Measurements from ENCODE around the gene SLC4A3. TPM values are rescaled to one million over a fixed set of nuclear protein-coding genes. Genes with fewer than 3 reads are reported as not detected.
"Not testable (repeated sequence)": the region's sequence is repeated elsewhere in the genome, so short reads cannot be mapped to it uniquely, and the experiment has no call there.

SLC4A3 gene
- total and polyA plus RNA-seq, 2 donors from 2014 or later, result 4.9 to 5.2 TPM

GRCh38 chr2:219679571-219679970 lies 52.1 kb downstream of the SLC4A3 start:
- Histone ChIP-seq H3K4me1 (ENCODE audit: control insufficient read depth in 2 of 3, insufficient read depth in 2 of 3, low read depth in 1 of 3, low read length in 3 of 3) (no peaks in the 10 kb centered on the region), H3K4me3 (ENCODE audit: low read length in 3 of 3) (no peak overlapping the region), H3K9ac (ENCODE audit: low read length in 3 of 3) (no peak overlapping the region), H3K27me3 (ENCODE audit: control insufficient read depth, insufficient read depth, low read length) (no peaks in the 10 kb centered on the region), H3K36me3 (ENCODE audit: control insufficient read depth in 2 of 3, insufficient read depth in 3 of 3, low read length in 3 of 3) (no peaks in the 10 kb centered on the region), H3K27ac (ENCODE audit: low read depth in 2 of 2, low read length in 2 of 2) (no peak overlapping the region), H3K9me3 (ENCODE audit: control insufficient read depth in 2 of 3, insufficient read depth in 1 of 3, low read length in 3 of 3) (peaks cover 0 to 7% (median 0%) of the 10 kb centered on the region in 3 donors)
- intact Hi-C loops (cut with DNase I), result no loop called here
- no peak for TF ChIP-seq CTCF (IDR thresholded peaks at IDR 0.05; ENCODE audit: borderline replicate concordance, extremely low read depth, insufficient read depth)
- DNase-seq (peak in 1 of 5 donors; percentile 11), FAIRE-seq (no peak)

- Histone ChIP-seq H3K36me3 (ENCODE audit: control insufficient read depth in 2 of 3, insufficient read depth in 3 of 3, low read length in 3 of 3) (no peaks in the 10 kb centered on the region), H3K4me1 (ENCODE audit: control insufficient read depth in 2 of 3, insufficient read depth in 2 of 3, low read depth in 1 of 3, low read length in 3 of 3) (peaks cover 0 to 5% (median 0%) of the 10 kb centered on the region in 3 donors), H3K27ac (ENCODE audit: low read depth in 2 of 2, low read length in 2 of 2) (no peak overlapping the region), H3K27me3 (ENCODE audit: control insufficient read depth, insufficient read depth, low read length) (no peaks in the 10 kb centered on the region), H3K9ac (ENCODE audit: low read length in 3 of 3) (no peak overlapping the region), H3K9me3 (ENCODE audit: control insufficient read depth in 2 of 3, insufficient read depth in 1 of 3, low read length in 3 of 3) (peaks cover 0 to 7% (median 0%) of the 10 kb centered on the region in 3 donors), H3K4me3 (ENCODE audit: low read length in 3 of 3) (no peak overlapping the region)
- no peak for FAIRE-seq
- intact Hi-C loops (cut with DNase I), result no loop called here
- peak in 1 of 5 donors; percentile 19 for DNase-seq
- TF ChIP-seq CTCF (IDR thresholded peaks at IDR 0.05; ENCODE audit: borderline replicate concordance, extremely low read depth, insufficient read depth), result no peak
Observed at GRCh38 chr2:219680958-219681693, 53.7 kb downstream of the SLC4A3 start.

- no peak for TF ChIP-seq CTCF (IDR thresholded peaks at IDR 0.05; ENCODE audit: borderline replicate concordance, extremely low read depth, insufficient read depth)
- Histone ChIP-seq H3K27me3 (ENCODE audit: control insufficient read depth, insufficient read depth, low read length) (no peaks in the 10 kb centered on the region), H3K27ac (ENCODE audit: low read depth in 2 of 2, low read length in 2 of 2) (no peak overlapping the region), H3K4me1 (ENCODE audit: control insufficient read depth in 2 of 3, insufficient read depth in 2 of 3, low read depth in 1 of 3, low read length in 3 of 3) (peaks cover 0 to 5% (median 0%) of the 10 kb centered on the region in 3 donors), H3K9me3 (ENCODE audit: control insufficient read depth in 2 of 3, insufficient read depth in 1 of 3, low read length in 3 of 3) (peaks cover 0 to 7% (median 0%) of the 10 kb centered on the region in 3 donors), H3K36me3 (ENCODE audit: control insufficient read depth in 2 of 3, insufficient read depth in 3 of 3, low read length in 3 of 3) (no peaks in the 10 kb centered on the region), H3K4me3 (ENCODE audit: low read length in 3 of 3) (no peak overlapping the region), H3K9ac (ENCODE audit: low read length in 3 of 3) (no peak overlapping the region)
- intact Hi-C loops (cut with DNase I), result no loop called here
- FAIRE-seq (no peak), DNase-seq (no peak)
Observed at GRCh38 chr2:219681694-219682300, 54.4 kb downstream of the SLC4A3 start.

- DNase-seq; H3K27me3 ChIP-seq (ENCODE audit: control insufficient read depth, insufficient read depth, low read length); H3K9me3 ChIP-seq (ENCODE audit: control insufficient read depth in 2 of 3, insufficient read depth in 1 of 3, low read length in 3 of 3); H3K36me3 ChIP-seq (ENCODE audit: control insufficient read depth in 2 of 3, insufficient read depth in 3 of 3, low read length in 3 of 3); H3K9ac ChIP-seq (ENCODE audit: low read length in 3 of 3); intact Hi-C loops (cut with DNase I); H3K4me1 ChIP-seq (ENCODE audit: control insufficient read depth in 2 of 3, insufficient read depth in 2 of 3, low read depth in 1 of 3, low read length in 3 of 3); H3K27ac ChIP-seq (ENCODE audit: low read depth in 2 of 2, low read length in 2 of 2); H3K4me3 ChIP-seq (ENCODE audit: low read length in 3 of 3); FAIRE-seq: not testable (repeated sequence)
Observed at GRCh38 chr2:219683474-219683873, 56.0 kb downstream of the SLC4A3 start.

Data from kidney (tissue), 14 donors.